DMS 273 (cell line): ENCODE results near the gene GOLGA6A.
"Not testable (repeated sequence)": the region's sequence is repeated elsewhere in the genome, so short reads cannot be mapped to it uniquely, and the experiment has no call there.

Source experiments
- DNase-seq: peaks from one replicate; lab custom pipeline; 2025; ENCODE audit not compliant: unreplicated experiment; lab: John Stamatoyannopoulos, UW

GOLGA6A gene

GRCh38 chr15:74108111-74108510, 25.8 kb upstream of the GOLGA6A start:
- DNase-seq = no peak

- DNase-seq = not testable (repeated sequence)
These were observed 17.8 kb upstream of the GOLGA6A start for GRCh38 chr15:74099963-74100733.

- DNase-seq = not testable (repeated sequence)
These were observed 14.6 kb upstream of the GOLGA6A start for GRCh38 chr15:74096753-74097474.

GRCh38 chr15:74095610-74096009, 13.3 kb upstream of the GOLGA6A start:
- not testable (repeated sequence) for DNase-seq

DNA sequence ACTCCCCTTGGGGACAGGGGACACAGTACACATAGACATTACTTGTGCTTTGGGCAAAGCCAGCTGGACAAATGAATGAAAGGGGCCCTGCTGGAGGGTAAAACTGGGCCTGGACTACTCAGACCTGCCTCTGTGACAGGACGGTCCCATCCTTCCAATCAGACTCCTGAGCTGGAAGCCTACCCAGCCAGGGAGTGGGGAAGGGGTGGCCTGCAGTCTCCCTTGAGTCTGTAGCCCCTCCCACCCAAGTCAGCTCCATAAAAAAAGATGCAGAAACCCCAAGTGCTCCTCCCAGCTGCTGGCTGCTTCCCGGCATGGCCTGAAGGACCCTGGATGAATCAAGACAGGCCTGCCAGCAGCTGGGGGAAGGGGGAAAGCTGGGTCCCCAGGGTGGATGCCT, 12.2 kb upstream of the GOLGA6A start:
- DNase-seq = not testable (repeated sequence)

DNA sequence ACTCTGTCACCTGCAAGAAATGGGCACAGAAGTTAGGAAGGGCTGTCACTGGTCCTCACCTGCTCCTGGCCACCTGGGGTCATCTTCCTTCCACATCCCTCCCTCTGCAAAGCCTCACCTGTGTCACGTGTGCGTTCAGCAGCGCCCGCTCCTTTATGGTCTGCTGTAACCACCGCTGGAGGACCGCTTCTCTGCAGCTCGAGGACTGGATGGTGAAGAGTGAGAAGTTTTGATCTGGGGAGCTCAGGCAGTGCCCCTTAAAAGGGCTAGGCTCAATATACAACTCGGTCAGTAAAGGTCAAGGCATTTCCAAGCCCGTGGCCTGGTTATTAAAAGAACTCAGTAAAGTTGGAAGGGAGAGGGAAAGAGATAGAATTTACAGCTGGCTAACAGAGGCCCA, 6.6 kb downstream of the GOLGA6A start:
- not testable (repeated sequence) for DNase-seq

DNA sequence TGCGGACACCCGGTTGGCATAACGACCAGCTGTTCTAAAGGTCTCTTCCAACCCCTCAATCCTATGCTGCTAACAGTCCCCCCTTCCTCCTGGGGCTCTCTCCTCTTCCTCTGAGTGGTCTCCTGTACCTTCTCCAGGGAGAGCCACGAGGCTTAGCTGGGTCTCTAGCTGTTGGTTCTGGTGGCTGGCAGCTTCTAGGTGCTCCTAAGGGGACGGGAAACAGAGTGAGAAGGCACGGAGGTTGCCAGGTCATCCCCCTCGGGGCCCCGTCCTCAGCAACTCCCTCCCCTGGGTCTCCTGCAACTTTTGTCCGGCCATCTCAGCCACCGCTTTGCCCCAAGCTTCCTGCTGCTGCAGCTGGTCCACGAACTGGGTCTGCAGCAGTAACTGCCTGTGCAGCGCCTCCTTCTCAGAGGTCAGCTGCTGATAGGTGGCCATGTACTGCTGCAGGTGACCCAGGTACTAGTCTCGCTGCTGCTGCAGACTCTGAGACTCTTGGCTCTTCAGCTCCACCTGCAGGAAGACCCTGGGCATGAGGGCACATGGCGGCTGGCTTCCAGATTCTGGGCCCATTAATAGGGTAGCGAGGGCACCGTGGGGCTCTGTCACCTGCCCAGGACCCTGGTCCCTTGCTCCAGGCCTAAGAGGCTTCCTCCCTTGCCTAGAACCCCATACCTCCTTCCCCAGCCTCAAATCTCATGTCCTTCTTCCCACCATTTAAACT, 9.6 kb downstream of the GOLGA6A start:
- DNase-seq = not testable (repeated sequence)

GRCh38 chr15:74072132-74072531, 10.2 kb downstream of the GOLGA6A start:
- DNase-seq = not testable (repeated sequence)

DNA sequence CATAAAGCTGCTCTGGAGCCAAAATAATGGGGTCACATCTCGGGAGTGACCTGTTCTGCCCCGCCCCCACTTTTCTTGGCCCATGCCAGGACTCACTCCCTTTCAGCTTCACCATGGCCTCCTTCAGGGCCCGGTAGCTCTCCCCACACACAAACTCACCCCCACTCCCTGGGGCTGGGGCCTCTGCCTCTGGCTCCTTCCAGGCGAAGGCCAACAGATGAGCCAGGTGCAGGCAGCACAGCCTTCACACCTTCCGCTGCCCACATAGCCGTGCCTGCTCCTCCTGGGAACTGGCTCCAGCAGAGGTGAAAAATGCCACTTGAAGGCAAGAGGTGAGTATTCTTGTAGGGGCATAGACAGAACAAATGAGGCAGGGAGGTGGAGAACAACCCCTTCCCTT, 10.7 kb downstream of the GOLGA6A start:
- not testable (repeated sequence) for DNase-seq

DNA sequence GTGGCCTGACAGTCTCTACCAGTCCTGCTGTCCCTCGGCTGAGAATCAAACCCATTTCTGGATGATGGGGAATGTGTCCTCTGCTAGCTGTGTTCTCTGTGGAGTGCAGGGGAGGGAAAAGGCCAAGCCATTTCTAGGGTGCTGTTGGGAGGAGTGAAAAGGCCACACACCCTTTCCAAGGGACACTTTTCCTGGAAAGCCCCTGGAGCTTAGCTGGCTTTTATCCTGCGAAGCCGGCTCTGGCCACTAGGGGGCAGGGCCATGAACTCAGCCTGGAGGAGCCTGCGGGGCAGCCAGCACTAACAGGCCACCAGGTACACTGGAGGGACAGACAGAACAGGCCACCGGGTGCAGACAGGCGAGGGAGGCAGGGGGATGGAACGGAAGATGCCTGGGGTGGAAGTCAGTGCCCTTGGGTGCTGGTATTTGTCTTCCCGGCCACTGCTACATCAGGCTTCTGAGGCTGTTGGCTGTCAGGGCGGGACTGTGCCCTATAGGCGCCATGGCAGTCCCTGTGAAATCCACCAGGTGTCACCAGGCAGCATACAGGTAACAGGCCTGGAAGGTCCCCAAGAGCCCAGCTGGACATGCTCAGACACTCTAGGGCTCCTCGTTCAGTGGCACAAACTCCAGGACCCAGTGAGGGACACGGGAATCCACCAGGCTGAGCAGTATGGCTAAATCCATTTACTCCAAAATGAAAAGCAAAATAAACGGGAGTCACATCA, 16.5 kb downstream of the GOLGA6A start:
- DNase-seq = not testable (repeated sequence)

DNA sequence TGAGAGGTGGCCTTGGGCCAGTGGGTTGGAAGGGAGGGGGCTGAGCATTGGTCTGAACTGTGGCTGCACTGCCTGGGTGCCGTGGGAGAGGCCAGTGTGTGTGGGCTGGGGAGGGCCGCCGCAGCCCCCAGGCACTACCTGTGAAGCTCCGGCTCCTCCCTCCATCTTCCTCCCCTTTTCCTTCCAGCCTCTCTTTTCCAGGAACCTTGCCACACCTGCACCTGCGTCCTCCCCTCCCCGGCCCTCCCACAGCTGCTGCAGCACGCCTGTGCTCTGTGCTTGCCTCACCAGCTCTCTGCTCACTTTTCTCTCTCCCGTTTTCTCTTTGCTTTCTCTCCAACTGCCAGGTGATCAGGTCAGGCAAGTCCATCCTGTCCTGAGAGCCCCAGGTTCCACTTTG, 17.5 kb downstream of the GOLGA6A start:
- DNase-seq = not testable (repeated sequence)

GRCh38 chr15:74064183-74064582, 18.2 kb downstream of the GOLGA6A start:
- DNase-seq = not testable (repeated sequence)

GRCh38 chr15:74063425-74064146, 18.8 kb downstream of the GOLGA6A start:
- DNase-seq = not testable (repeated sequence)

DNA sequence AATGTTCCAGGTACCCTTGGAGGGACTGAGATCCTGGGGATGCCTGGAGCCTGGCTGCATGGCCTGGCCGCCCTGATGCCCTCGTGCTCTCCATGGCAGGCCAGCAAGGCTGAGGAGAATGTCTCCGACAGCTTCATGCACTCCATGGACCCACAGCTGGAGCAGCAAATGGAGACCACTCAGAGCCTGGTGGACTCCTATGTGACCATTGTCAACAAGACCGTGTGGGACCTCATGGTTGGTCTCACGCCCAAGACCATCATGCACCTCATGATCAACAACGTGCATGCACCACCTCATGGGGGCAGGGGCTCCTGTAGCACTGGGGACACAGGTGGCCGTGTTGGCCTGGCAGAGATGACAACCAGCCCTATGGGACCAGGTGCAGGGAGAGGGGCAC, 19.7 kb downstream of the GOLGA6A start:
- no peak for DNase-seq

DNA sequence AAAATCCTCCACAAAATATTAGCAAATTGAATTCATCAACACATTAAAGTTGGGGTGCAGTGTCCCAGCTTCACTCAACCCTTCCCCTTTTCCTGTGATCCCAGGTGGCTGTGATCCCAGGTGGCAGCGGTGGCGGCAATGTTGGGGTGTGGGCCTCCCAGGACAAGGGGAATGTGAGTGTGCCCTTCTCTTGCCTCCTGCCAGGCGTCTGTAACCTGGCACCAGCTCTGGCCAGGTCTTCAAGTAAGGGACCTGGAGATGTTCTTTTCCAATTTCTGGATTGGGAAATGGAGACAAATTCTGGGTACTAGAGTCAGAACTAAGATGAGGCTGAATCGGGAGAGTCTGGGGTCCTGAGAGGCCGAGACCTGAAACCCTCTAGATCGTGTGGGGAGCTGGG, 20.1 kb downstream of the GOLGA6A start:
- no peak for DNase-seq

DNA sequence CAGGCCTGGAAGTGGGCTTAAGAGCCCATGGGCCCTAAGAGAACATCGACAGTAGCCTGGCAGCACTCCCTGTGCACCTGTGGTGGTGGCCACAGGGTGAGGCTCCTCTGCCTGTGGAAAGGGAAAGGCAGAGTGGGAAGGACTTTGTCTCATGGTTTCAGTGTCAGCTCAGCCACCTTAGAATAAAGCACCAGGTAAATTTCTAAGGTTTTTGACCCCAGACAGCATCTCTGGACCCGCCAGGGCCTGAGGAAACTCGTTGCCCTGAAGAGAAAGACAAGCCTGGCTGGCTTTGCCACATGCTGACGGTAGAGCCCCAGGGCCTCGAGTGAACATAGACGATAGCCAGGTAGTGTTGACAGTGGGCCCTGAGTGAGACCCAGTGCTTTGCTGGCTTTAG, 22.1 kb downstream of the GOLGA6A start:
- DNase-seq = no peak

DNA sequence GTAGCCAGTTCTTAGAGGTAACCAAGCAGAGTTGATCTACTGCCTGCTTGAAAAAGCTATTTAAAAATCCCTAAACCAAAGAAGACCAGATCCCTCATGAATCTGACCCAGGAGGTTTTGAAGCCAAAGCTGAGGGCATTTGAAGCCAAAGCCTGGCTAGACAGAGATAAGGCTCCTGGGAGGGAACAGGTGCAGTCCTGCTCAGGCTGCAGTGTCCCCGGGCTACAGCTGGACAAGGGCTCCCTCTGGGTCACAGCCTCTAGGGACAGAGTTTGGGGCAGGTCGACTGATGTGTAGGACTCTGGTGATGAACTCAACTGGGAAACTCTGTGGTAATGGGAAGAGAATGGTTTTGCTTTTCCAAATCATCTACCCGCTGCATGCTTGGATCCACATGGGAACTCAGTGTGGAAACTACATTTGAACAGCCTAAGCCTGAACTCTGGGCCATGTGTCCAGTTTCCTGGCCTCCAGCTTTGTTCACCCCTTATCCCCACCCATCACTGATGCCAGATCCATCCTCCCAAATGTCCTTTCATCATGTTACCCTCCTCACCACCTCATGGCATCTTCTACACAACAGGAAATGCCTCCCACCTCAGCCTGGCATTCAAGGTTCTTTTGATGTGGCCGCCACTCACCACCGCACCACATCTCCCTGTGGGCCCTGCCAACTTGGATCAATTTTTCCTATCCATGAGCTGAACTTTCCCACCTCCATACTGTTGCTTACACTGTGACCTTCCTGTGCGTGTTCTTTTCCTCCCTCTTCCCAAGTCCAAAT, 23.1 kb downstream of the GOLGA6A start:
- not testable (repeated sequence) for DNase-seq

DNA sequence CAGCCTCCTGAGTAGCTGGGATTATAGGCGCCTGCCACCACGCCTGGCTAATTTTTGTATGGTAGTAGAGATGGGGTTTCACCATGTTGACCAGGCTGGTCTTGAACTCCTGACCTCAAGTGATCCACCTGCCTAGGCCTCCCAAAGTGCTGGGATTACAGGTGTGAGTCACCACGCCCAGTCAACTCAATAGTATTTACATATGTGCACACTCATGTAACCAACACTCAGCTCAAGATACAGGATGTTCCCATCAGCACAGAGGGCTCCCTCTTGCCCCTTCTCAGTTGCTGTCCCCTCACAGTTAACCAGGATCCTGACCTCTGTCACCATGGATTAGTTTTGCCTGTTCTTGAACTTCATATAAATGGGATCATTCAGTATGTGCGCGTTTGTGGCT, 26.0 kb downstream of the GOLGA6A start:
- not testable (repeated sequence) for DNase-seq

- DNase-seq = no peak
These were observed 26.5 kb downstream of the GOLGA6A start for GRCh38 chr15:74055804-74056203.
